BLaER1 (cell line): ENCODE data around the gene NOP58.
"Not testable (repeated sequence)": the region's sequence is repeated elsewhere in the genome, so short reads cannot be mapped to it uniquely, and the experiment has no call there.

Source experiments
- H3K27ac ChIP-seq: shearing (Covaris generic); formaldehyde crosslinking; 2 replicates; pipeline ENCODE4 v1.8.1; 2022
- H3K27me3 ChIP-seq: shearing (Covaris generic); formaldehyde crosslinking; 2 replicates; pipeline ENCODE4 v1.8.1; 2022
- H3K36me3 ChIP-seq: shearing (Covaris generic); formaldehyde crosslinking; 2 replicates; pipeline ENCODE4 v1.8.1; 2022
- H3K4me1 ChIP-seq: shearing (Covaris generic); formaldehyde crosslinking; 2 replicates; pipeline ENCODE4 v1.8.1; 2022
- H3K4me2 ChIP-seq: shearing (Covaris generic); formaldehyde crosslinking; 2 replicates; pipeline ENCODE4 v1.8.1; 2022
- H3K4me3 ChIP-seq: shearing (Covaris generic); formaldehyde crosslinking; 2 replicates; pipeline ENCODE4 v1.8.1; 2022
- H3K9ac ChIP-seq: shearing (Covaris generic); formaldehyde crosslinking; 2 replicates; pipeline ENCODE4 v1.8.1; 2022
- H3K9me3 ChIP-seq: shearing (Covaris generic); formaldehyde crosslinking; 2 replicates; pipeline ENCODE4 v1.8.1; 2022
- H4K20me1 ChIP-seq: shearing (Covaris generic); formaldehyde crosslinking; 2 replicates; pipeline ENCODE4 v1.8.1; 2022
- Cebpa-rat ChIP-seq: shearing (Covaris generic); IDR thresholded peaks from 2 replicates; pipeline ENCODE4 v1.8.1; 2022

Gene NOP58

DNA sequence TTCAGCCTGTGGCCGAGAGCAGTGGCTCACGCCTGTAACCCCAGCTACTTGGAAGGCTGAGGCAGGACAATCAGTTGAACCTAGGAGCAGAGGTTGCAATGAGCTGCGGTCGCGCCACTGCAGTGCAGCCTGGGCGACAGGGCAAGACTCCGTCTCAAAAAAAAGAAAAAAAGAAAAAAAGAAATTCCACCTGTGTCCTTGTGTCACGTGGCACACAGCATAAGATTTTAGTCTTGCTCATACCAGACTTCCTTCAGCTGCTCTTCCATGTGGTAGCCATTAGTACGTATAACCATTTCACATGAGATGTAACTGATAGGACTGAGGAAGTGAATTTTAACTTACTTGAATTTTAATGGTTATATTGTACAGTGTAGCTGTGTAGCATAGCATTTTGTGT, 4.0 kb downstream of the NOP58 start:
- no peak overlapping the region for H3K27ac ChIP-seq
- no peak overlapping the region for H3K9ac ChIP-seq
- H3K4me1 ChIP-seq: peaks cover 46% of the 10 kb centered on the region
- no peak for TF ChIP-seq Cebpa-rat
- H4K20me1 ChIP-seq: peaks cover 89% of the 10 kb centered on the region
- no peaks in the 10 kb centered on the region for H3K9me3 ChIP-seq
- no peak overlapping the region for H3K4me3 ChIP-seq
- no peaks in the 10 kb centered on the region for H3K27me3 ChIP-seq
- H3K36me3 ChIP-seq: peaks cover 22% of the 10 kb centered on the region
- peak overlapping the region; percentile 90 for H3K4me2 ChIP-seq

- Histone ChIP-seq H3K4me2 (peak overlapping the region; percentile 90), H3K27me3 (no peaks in the 10 kb centered on the region), H3K9me3 (no peaks in the 10 kb centered on the region), H3K4me3 (no peak overlapping the region), H3K36me3 (peaks cover 31% of the 10 kb centered on the region), H3K27ac (no peak overlapping the region), H3K4me1 (peaks cover 42% of the 10 kb centered on the region), H4K20me1 (peaks cover 98% of the 10 kb centered on the region), H3K9ac (no peak overlapping the region)
- no peak for TF ChIP-seq Cebpa-rat
These were observed 4.9 kb downstream of the NOP58 start for GRCh38 chr2:202270487-202270886.

DNA sequence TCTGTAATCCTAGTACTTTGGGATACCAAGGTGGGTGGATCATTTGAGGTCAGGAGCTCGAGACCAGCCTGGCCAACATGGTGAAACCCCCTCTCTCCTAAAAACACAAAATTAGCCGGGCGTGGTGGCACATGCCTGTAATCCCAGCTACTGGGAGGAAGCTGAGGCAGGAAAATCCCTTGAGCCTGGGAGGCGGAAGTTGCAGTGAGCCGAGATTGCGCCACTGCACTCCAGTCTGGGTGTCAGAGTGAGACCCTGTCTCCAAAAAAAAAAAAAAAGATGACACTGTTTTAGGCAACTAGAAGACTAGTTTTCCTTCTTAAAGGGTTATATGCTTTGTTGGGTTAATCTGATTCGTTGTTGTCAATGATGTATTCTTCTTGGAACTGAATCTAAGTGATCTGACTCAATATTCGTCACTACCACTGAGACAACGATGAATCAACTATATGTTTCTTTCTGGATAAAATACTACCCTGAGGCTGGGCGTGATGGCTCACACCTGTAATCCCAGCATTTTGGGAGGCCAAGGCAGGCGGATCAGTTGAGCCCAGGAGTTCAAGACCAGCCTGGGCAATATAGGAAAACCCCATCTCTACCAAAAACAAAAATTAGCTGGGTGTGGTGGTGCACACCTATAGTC, 10.6 kb downstream of the NOP58 start:
- not testable (repeated sequence) for H3K27me3 ChIP-seq, H3K4me2 ChIP-seq, H3K27ac ChIP-seq, H3K9me3 ChIP-seq, H3K4me3 ChIP-seq, H3K9ac ChIP-seq, H3K4me1 ChIP-seq
- Histone ChIP-seq H3K36me3 (peaks cover 79% of the 10 kb centered on the region), H4K20me1 (peaks cover 100% of the 10 kb centered on the region)

- Histone ChIP-seq H3K27ac (no peak overlapping the region), H3K36me3 (peaks cover 90% of the 10 kb centered on the region), H3K27me3 (no peaks in the 10 kb centered on the region), H3K9me3 (no peaks in the 10 kb centered on the region), H3K9ac (no peak overlapping the region), H3K4me3 (no peak overlapping the region), H3K4me2 (no peak overlapping the region), H4K20me1 (peaks cover 100% of the 10 kb centered on the region), H3K4me1 (no peaks in the 10 kb centered on the region)
- TF ChIP-seq Cebpa-rat: no peak
These were observed 12.6 kb downstream of the NOP58 start for GRCh38 chr2:202278036-202278760.

GRCh38 chr2:202278944-202279343, 13.4 kb downstream of the NOP58 start:
- Histone ChIP-seq H3K9ac (no peak overlapping the region), H3K9me3 (no peaks in the 10 kb centered on the region), H3K27me3 (no peaks in the 10 kb centered on the region), H3K4me3 (no peak overlapping the region), H3K4me1 (no peaks in the 10 kb centered on the region), H3K36me3 (peaks cover 97% of the 10 kb centered on the region), H3K27ac (no peak overlapping the region), H3K4me2 (no peak overlapping the region), H4K20me1 (peaks cover 100% of the 10 kb centered on the region)
- TF ChIP-seq Cebpa-rat: no peak

DNA sequence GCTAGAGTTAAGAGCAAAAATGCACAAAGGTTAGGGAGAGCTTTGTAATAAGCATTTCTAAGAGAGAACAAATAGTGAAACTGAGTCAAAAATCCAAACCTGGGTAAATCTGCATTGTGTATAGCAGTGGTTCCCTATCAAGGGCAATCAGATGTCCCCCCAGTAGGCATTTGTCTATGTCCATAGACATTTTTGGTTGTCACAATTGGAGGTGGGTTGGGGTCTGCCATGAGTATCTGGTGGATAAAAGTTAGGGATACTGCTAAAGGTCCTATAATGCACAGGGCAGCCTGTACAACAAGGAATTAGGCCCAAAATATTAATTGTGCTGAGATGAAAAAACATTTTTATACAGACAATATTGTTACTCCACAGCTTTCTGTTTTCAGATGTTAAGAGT, 21.0 kb downstream of the NOP58 start:
- no peaks in the 10 kb centered on the region for H3K4me1 ChIP-seq
- H3K9ac ChIP-seq: no peak overlapping the region
- no peak overlapping the region for H3K27ac ChIP-seq
- H4K20me1 ChIP-seq: peaks cover 92% of the 10 kb centered on the region
- H3K4me3 ChIP-seq: no peak overlapping the region
- H3K4me2 ChIP-seq: no peak overlapping the region
- no peak for TF ChIP-seq Cebpa-rat
- peaks cover 100% of the 10 kb centered on the region for H3K36me3 ChIP-seq
- H3K9me3 ChIP-seq: no peaks in the 10 kb centered on the region
- H3K27me3 ChIP-seq: no peaks in the 10 kb centered on the region

- H3K27me3 ChIP-seq: no peaks in the 10 kb centered on the region
- no peaks in the 10 kb centered on the region for H3K9me3 ChIP-seq
- no peak overlapping the region for H3K27ac ChIP-seq
- no peak overlapping the region for H3K4me3 ChIP-seq
- no peak overlapping the region for H3K9ac ChIP-seq
- no peak overlapping the region for H3K4me2 ChIP-seq
- no peak for TF ChIP-seq Cebpa-rat
- H3K36me3 ChIP-seq: peaks cover 98% of the 10 kb centered on the region
- H4K20me1 ChIP-seq: peaks cover 85% of the 10 kb centered on the region
- H3K4me1 ChIP-seq: no peaks in the 10 kb centered on the region
These were observed 24.0 kb downstream of the NOP58 start for GRCh38 chr2:202289394-202290204.

DNA sequence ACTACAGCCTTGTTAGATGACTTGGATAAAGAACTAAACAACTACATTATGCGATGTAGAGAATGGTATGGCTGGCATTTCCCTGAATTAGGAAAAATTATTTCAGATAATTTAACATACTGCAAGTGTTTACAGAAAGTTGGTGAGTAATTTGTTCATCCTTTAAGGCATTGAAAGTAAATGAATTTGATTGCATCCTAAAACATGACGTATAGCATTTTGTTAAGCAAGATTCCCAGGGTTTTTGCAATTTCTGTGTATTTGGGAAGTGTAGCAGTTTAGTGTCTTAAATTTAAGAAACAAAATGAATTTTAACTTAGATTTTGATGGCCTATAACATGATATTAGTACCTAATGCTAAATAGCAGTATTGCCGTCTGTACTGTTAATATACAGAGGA, 24.8 kb downstream of the NOP58 start:
- no peak overlapping the region for H3K4me3 ChIP-seq
- no peaks in the 10 kb centered on the region for H3K27me3 ChIP-seq

DNA sequence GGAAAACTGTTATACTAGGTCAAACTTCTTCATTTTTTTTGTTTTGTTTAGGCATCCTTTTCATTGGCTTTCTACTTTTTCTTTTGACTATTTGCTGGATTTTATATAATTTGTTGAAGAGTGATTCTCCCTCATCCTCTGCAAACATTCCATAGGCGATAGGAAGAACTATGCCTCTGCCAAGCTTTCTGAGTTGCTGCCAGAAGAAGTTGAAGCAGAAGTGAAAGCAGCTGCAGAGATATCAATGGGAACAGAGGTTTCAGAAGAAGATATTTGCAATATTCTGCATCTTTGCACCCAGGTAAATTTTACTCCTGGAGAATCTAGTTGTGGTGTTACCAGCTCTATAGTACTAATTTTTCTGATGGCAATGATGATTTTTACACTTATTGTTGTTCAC, 25.4 kb downstream of the NOP58 start:
- no peak overlapping the region for H3K27ac ChIP-seq
- no peak overlapping the region for H3K4me3 ChIP-seq
- no peaks in the 10 kb centered on the region for H3K27me3 ChIP-seq
- H3K4me2 ChIP-seq: no peak overlapping the region
- H3K9me3 ChIP-seq: no peaks in the 10 kb centered on the region
- peaks cover 85% of the 10 kb centered on the region for H4K20me1 ChIP-seq
- peaks cover 98% of the 10 kb centered on the region for H3K36me3 ChIP-seq
- no peak overlapping the region for H3K9ac ChIP-seq
- TF ChIP-seq Cebpa-rat: no peak
- no peaks in the 10 kb centered on the region for H3K4me1 ChIP-seq

More for the DNA sequence above, 24.8 kb downstream of the NOP58 start:
- Histone ChIP-seq H3K9ac (no peak overlapping the region), H3K9me3 (no peaks in the 10 kb centered on the region), H3K4me2 (no peak overlapping the region), H3K4me1 (no peaks in the 10 kb centered on the region), H3K36me3 (peaks cover 98% of the 10 kb centered on the region), H4K20me1 (peaks cover 85% of the 10 kb centered on the region), H3K27ac (no peak overlapping the region)
- no peak for TF ChIP-seq Cebpa-rat

GRCh38 chr2:202299712-202300111, 34.1 kb downstream of the NOP58 start:
- no peaks in the 10 kb centered on the region for H3K4me1 ChIP-seq
- no peak overlapping the region for H3K27ac ChIP-seq
- peaks cover 100% of the 10 kb centered on the region for H3K36me3 ChIP-seq
- H3K9me3 ChIP-seq: no peaks in the 10 kb centered on the region
- no peak for TF ChIP-seq Cebpa-rat
- H3K4me2 ChIP-seq: no peak overlapping the region
- H4K20me1 ChIP-seq: peaks cover 68% of the 10 kb centered on the region
- H3K9ac ChIP-seq: no peak overlapping the region
- H3K4me3 ChIP-seq: no peak overlapping the region
- H3K27me3 ChIP-seq: no peaks in the 10 kb centered on the region
